Stomach smooth muscle (tissue), 2 donors: Measurements from ENCODE around the gene HSD3B2.

Experiments
- H3K27ac ChIP-seq: one replicate; pipeline ENCODE4 v1.7.0; 2013; ENCODE audit warnings: mild to moderate bottlenecking, low read length, inconsistent platforms
- H3K27me3 ChIP-seq, 2 donors: one replicate each; pipeline ENCODE4 v1.7.0; 2013; ENCODE audit warnings: low read length in 2 of 2; ENCODE audit not compliant: insufficient read depth in 2 of 2, control insufficient read depth in 1 of 2
- H3K36me3 ChIP-seq, 2 donors: one replicate each; pipeline ENCODE4 v1.7.0; 2013; ENCODE audit warnings: low read length in 2 of 2; ENCODE audit not compliant: control insufficient read depth in 2 of 2, insufficient read depth in 2 of 2
- H3K4me1 ChIP-seq: one replicate; pipeline ENCODE4 v1.7.0; 2013; ENCODE audit warnings: low read length; ENCODE audit not compliant: control insufficient read depth, insufficient read depth
- H3K4me3 ChIP-seq, 2 donors: one replicate each; pipeline ENCODE4 v1.7.0; 2013; ENCODE audit warnings: low read length in 2 of 2
- H3K9ac ChIP-seq, 2 donors: one replicate each; pipeline ENCODE4 v1.7.0; 2013; ENCODE audit warnings: low read length in 2 of 2, mild to moderate bottlenecking in 1 of 2
- H3K9me3 ChIP-seq, 2 donors: one replicate each; pipeline ENCODE4 v1.7.0; 2013; ENCODE audit warnings: low read length in 2 of 2; ENCODE audit not compliant: control insufficient read depth in 2 of 2
- donor health status: healthy.
- donor health status: Pancreatic carcinoma.

HSD3B2 gene

DNA sequence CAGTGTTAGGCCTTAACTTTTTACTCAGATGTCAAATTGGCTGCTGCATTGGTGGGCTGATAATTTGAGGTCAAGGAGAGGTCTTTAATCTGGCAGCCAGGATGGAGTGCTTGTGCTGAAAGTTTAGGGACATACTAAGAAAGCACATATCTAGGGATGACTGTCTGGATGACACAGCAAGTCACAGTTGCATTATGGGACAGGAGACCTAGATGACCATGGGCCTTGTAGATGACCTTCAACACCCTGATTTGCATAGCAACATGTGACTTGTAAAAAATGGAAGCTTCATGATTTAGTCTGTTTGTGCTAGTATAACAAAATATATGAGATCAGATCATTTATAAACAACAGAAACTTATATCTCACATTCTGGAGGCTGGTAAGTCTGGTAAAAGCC lies 18.0 kb upstream of the HSD3B2 start:
- Histone ChIP-seq H3K27me3 (no peaks in the 10 kb centered on the region), H3K9me3 (no peaks in the 10 kb centered on the region), H3K4me3 (no peak overlapping the region), H3K4me1 (no peaks in the 10 kb centered on the region), H3K27ac (no peak overlapping the region), H3K9ac (no peak overlapping the region), H3K36me3 (no peaks in the 10 kb centered on the region)

GRCh38 chr1:119397986-119398385 lies 17.0 kb upstream of the HSD3B2 start:
- Histone ChIP-seq H3K9me3 (no peaks in the 10 kb centered on the region), H3K27me3 (no peaks in the 10 kb centered on the region), H3K9ac (no peak overlapping the region), H3K27ac (no peak overlapping the region), H3K4me1 (no peaks in the 10 kb centered on the region), H3K36me3 (no peaks in the 10 kb centered on the region), H3K4me3 (no peak overlapping the region)

GRCh38 chr1:119404736-119405135 lies 10.2 kb upstream of the HSD3B2 start:
- Histone ChIP-seq H3K27me3 (no peaks in the 10 kb centered on the region), H3K9ac (no peak overlapping the region), H3K36me3 (no peaks in the 10 kb centered on the region), H3K27ac (no peak overlapping the region), H3K9me3 (peaks cover 0 to 2% of the 10 kb centered on the region in 2 donors), H3K4me3 (no peak overlapping the region), H3K4me1 (no peaks in the 10 kb centered on the region)

- no peaks in the 10 kb centered on the region for H3K27me3 ChIP-seq
- no peak overlapping the region for H3K27ac ChIP-seq
- no peak overlapping the region for H3K4me3 ChIP-seq
- H3K9me3 ChIP-seq, result no peaks in the 10 kb centered on the region
- H3K9ac ChIP-seq, result no peak overlapping the region
- no peaks in the 10 kb centered on the region for H3K4me1 ChIP-seq
- H3K36me3 ChIP-seq, result no peaks in the 10 kb centered on the region
Measured at GRCh38 chr1:119409731-119410130, 5.2 kb upstream of the HSD3B2 start.

- Histone ChIP-seq H3K27ac (no peak overlapping the region), H3K36me3 (no peaks in the 10 kb centered on the region), H3K4me3 (no peak overlapping the region), H3K4me1 (no peaks in the 10 kb centered on the region), H3K9me3 (no peaks in the 10 kb centered on the region), H3K9ac (no peak overlapping the region), H3K27me3 (no peaks in the 10 kb centered on the region)
Measured at GRCh38 chr1:119410961-119411360, 4.0 kb upstream of the HSD3B2 start.

GRCh38 chr1:119416006-119416640 lies 1.2 kb downstream of the HSD3B2 start:
- H3K4me3 ChIP-seq, result no peak overlapping the region
- H3K36me3 ChIP-seq, result no peaks in the 10 kb centered on the region
- no peaks in the 10 kb centered on the region for H3K27me3 ChIP-seq

GRCh38 chr1:119419109-119419508 lies 4.2 kb downstream of the HSD3B2 start:
- H3K27ac ChIP-seq, result no peak overlapping the region
- no peaks in the 10 kb centered on the region for H3K36me3 ChIP-seq
- H3K27me3 ChIP-seq, result no peaks in the 10 kb centered on the region
- H3K4me1 ChIP-seq, result no peaks in the 10 kb centered on the region
- no peak overlapping the region for H3K9ac ChIP-seq
- H3K9me3 ChIP-seq, result no peaks in the 10 kb centered on the region
- no peak overlapping the region for H3K4me3 ChIP-seq

More at GRCh38 chr1:119416006-119416640, 1.2 kb downstream of the HSD3B2 start:
- no peak overlapping the region for H3K9ac ChIP-seq
- no peak overlapping the region for H3K27ac ChIP-seq
- H3K4me1 ChIP-seq, result no peaks in the 10 kb centered on the region
- no peaks in the 10 kb centered on the region for H3K9me3 ChIP-seq

DNA sequence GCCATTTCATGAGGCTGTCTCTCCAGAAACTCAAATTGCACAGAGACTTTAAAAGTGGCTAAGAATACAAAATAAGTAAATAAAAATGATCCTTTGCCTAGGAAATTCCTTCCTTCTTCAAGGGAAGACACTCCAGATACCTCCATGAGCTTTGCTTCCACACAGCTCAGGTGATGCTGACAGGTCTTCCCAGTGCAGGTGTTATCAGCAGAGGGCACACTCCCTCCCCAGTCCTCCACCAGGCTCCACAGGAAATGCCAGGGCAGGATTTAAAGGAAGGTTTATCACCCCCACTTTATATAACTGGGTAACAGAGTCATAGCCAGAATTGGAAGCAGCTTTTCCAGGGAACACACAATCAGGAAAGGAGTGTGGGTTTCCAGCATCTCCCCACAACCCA lies 5.7 kb downstream of the HSD3B2 start:
- Histone ChIP-seq H3K27ac (no peak overlapping the region), H3K9me3 (no peaks in the 10 kb centered on the region), H3K9ac (no peak overlapping the region), H3K4me3 (no peak overlapping the region), H3K27me3 (no peaks in the 10 kb centered on the region), H3K36me3 (no peaks in the 10 kb centered on the region), H3K4me1 (no peaks in the 10 kb centered on the region)

GRCh38 chr1:119422631-119423030 lies 7.7 kb downstream of the HSD3B2 start:
- H3K27ac ChIP-seq, result no peak overlapping the region

GRCh38 chr1:119428991-119429390 lies 14.0 kb downstream of the HSD3B2 start:
- H3K4me1 ChIP-seq, result no peaks in the 10 kb centered on the region
- no peak overlapping the region for H3K9ac ChIP-seq
- H3K9me3 ChIP-seq, result no peaks in the 10 kb centered on the region
- no peak overlapping the region for H3K4me3 ChIP-seq
- H3K36me3 ChIP-seq, result no peaks in the 10 kb centered on the region
- no peaks in the 10 kb centered on the region for H3K27me3 ChIP-seq
- H3K27ac ChIP-seq, result no peak overlapping the region

More at GRCh38 chr1:119422631-119423030, 7.7 kb downstream of the HSD3B2 start:
- Histone ChIP-seq H3K9me3 (no peaks in the 10 kb centered on the region), H3K36me3 (no peaks in the 10 kb centered on the region), H3K9ac (no peak overlapping the region), H3K4me1 (no peaks in the 10 kb centered on the region), H3K27me3 (no peaks in the 10 kb centered on the region), H3K4me3 (no peak overlapping the region)

GRCh38 chr1:119429687-119430086 lies 14.7 kb downstream of the HSD3B2 start:
- Histone ChIP-seq H3K9me3 (no peaks in the 10 kb centered on the region), H3K4me3 (no peak overlapping the region), H3K27me3 (no peaks in the 10 kb centered on the region), H3K27ac (no peak overlapping the region), H3K9ac (no peak overlapping the region), H3K36me3 (no peaks in the 10 kb centered on the region), H3K4me1 (no peaks in the 10 kb centered on the region)
